Measurements from ENCODE around the gene ACOT11. TPM values are rescaled to one million over a fixed set of nuclear protein-coding genes. Genes with fewer than 3 reads are reported as not detected.

Gene ACOT11
- total RNA-seq, 4 donors from 2014 or later: 27.1 to 93.0 (median 70.5) TPM

DNA sequence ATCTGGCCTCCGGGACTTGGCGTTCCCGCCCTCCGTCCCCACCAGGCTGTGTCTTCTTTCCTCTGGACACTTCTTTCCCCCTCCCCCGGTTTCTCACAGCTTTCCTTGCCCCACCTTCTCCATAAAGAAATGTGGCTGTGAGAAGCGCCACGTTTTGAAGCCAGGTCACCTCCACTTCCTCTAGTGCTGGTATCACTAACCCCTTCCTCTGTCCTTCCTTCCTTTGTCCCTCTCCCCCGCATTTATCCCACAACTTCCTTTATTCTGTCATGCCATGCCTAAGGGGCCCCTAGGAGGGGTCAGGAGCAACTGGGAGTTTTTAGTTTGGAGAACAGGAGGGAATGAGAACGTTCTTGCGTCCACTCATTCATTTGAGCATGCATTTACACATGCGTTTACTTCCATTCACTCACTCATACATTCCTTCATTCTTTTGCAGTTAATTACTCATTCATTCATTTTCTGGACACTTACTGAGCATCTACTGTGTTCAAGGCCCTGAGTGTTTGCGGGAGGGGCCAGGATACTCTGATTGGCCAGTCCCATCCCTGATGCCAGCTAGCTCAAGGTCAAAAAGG, 5.0 kb upstream of the ACOT11 start:
- TF ChIP-seq POLR2A (IDR thresholded peaks at IDR 0.05): no peak
- TF ChIP-seq, protein P1, sequence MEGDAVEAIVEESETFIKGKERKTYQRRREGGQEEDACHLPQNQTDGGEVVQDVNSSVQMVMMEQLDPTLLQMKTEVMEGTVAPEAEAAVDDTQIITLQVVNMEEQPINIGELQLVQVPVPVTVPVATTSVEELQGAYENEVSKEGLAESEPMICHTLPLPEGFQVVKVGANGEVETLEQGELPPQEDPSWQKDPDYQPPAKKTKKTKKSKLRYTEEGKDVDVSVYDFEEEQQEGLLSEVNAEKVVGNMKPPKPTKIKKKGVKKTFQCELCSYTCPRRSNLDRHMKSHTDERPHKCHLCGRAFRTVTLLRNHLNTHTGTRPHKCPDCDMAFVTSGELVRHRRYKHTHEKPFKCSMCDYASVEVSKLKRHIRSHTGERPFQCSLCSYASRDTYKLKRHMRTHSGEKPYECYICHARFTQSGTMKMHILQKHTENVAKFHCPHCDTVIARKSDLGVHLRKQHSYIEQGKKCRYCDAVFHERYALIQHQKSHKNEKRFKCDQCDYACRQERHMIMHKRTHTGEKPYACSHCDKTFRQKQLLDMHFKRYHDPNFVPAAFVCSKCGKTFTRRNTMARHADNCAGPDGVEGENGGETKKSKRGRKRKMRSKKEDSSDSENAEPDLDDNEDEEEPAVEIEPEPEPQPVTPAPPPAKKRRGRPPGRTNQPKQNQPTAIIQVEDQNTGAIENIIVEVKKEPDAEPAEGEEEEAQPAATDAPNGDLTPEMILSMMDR (IDR thresholded peaks at IDR 0.05): no peak
- Histone ChIP-seq H3K27me3 (no peaks in the 10 kb centered on the region), H3K9me3 (no peaks in the 10 kb centered on the region), H3K4me3 (replicated peaks in 1 of 3) (no peak overlapping the region), H3K27ac (peak overlapping the region in 1 of 3 donors; percentile 33), H3K4me1 (peaks cover 12 to 24% of the 10 kb centered on the region in 2 donors), H3K36me3 (no peaks in the 10 kb centered on the region)
- intact Hi-C loops (cut with DNase I): no loop called here
- WGBS, 2 donors: 61 to 62% methylated on average over 12 of the region's 12 CpGs
- no peak for DNase-seq

- H3K4me1 ChIP-seq: peaks cover 17 to 26% of the 10 kb centered on the region in 2 donors
- no peaks in the 10 kb centered on the region for H3K27me3 ChIP-seq
- no peak for DNase-seq
- H3K9me3 ChIP-seq: no peaks in the 10 kb centered on the region
- intact Hi-C loops (cut with DNase I): no loop called here
- H3K36me3 ChIP-seq: no peaks in the 10 kb centered on the region
- TF ChIP-seq, protein P1 (IDR thresholded peaks at IDR 0.05): no peak
- no peak for TF ChIP-seq POLR2A (IDR thresholded peaks at IDR 0.05)
- H3K27ac ChIP-seq: no peak overlapping the region
- no peak overlapping the region for H3K4me3 ChIP-seq (replicated peaks in 1 of 3)
- WGBS, 2 donors: 90 to 93% methylated on average over 13 of the region's 13 CpGs
These were observed 4.1 kb upstream of the ACOT11 start for GRCh38 chr1:54543729-54544496.

- H3K27me3 ChIP-seq: no peaks in the 10 kb centered on the region
- DNase-seq: no peak
- H3K4me3 ChIP-seq (replicated peaks in 1 of 3): no peak overlapping the region
- no peak overlapping the region for H3K27ac ChIP-seq
- TF ChIP-seq, protein P1 (IDR thresholded peaks at IDR 0.05): no peak
- TF ChIP-seq POLR2A (IDR thresholded peaks at IDR 0.05): no peak
- H3K9me3 ChIP-seq: no peaks in the 10 kb centered on the region
- intact Hi-C loops (cut with DNase I): no loop called here
- no peaks in the 10 kb centered on the region for H3K36me3 ChIP-seq
- H3K4me1 ChIP-seq: peaks cover 27 to 38% of the 10 kb centered on the region in 2 donors
- WGBS, 2 donors: 92 to 93% methylated on average over 11 of the region's 11 CpGs
These were observed 2.0 kb upstream of the ACOT11 start for GRCh38 chr1:54545916-54546635.

DNA sequence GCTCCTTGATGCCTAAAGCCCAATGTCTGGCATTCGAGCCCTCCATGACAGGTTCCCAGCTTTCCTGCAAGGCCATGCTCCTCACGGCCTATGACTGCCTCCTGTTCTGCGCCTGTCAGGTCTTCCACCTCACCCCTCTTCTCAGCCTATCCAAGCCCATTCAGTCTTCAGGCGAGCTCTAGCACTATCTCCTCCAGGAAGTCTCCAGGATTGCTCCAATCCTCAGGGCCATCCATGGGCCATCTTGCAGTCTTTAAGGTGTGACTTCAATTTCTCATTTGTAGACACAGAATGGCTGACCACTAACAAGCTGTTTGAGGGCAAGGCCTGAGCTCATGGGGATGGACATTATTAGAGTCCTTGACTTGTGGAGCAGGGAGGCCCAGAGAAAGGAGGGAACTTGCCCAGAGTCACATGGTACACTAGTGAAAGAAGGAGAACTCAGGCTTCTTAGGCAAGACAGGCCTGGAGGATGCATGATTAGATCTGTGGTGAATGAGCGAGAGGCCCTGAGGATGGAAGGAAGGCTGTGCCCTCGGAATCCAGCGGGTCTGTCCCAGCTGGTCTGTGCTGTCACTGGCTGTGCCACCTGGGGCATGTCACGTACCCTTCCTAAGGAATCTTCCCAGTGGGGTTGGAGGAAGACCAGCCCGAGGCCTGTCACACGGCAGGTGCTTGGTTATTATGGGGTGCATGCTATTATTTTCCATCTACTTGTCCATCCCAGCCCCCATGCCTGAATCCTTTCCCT, 1.2 kb upstream of the ACOT11 start:
- H3K27ac ChIP-seq: peak overlapping the region; percentile 18 to 93 (median 91)
- intact Hi-C loops (cut with DNase I): no loop called here
- TF ChIP-seq, protein P1 (IDR thresholded peaks at IDR 0.05): no peak
- no peak for TF ChIP-seq POLR2A (IDR thresholded peaks at IDR 0.05)
- H3K9me3 ChIP-seq: no peaks in the 10 kb centered on the region
- H3K36me3 ChIP-seq: no peaks in the 10 kb centered on the region
- no peak for DNase-seq
- H3K4me3 ChIP-seq (replicated peaks in 1 of 3): no peak overlapping the region
- H3K4me1 ChIP-seq: peaks cover 22 to 35% of the 10 kb centered on the region in 2 donors
- no peaks in the 10 kb centered on the region for H3K27me3 ChIP-seq
- 86 to 88% methylated on average over 10 of the region's 10 CpGs for WGBS, 2 donors

Measured in thyroid gland (tissue), 4 donors.